OCI-LY7 (cell line): ENCODE measurements around the gene C12orf56.

Experiments
- EZH2phosphoT487 ChIP-seq: fragments of 200-600 bp; sonication (generic); IDR thresholded peaks from 2 replicates; pipeline ENCODE4 v1.6.1; 2018; ENCODE audit warnings: low read depth, borderline replicate concordance, mild to moderate bottlenecking, mixed run types, antibody characterized with exemption, low read length, moderate library complexity, mixed read lengths
- TF ChIP-seq, protein P1 (sequence below): fragments of 200-600 bp; sonication (generic); conservative IDR thresholded peaks from 2 replicates; pipeline ENCODE4 v1.5.1; 2014; ENCODE audit warnings: mild to moderate bottlenecking, antibody characterized with exemption, low read length, moderate library complexity, mixed read lengths

DNA sequence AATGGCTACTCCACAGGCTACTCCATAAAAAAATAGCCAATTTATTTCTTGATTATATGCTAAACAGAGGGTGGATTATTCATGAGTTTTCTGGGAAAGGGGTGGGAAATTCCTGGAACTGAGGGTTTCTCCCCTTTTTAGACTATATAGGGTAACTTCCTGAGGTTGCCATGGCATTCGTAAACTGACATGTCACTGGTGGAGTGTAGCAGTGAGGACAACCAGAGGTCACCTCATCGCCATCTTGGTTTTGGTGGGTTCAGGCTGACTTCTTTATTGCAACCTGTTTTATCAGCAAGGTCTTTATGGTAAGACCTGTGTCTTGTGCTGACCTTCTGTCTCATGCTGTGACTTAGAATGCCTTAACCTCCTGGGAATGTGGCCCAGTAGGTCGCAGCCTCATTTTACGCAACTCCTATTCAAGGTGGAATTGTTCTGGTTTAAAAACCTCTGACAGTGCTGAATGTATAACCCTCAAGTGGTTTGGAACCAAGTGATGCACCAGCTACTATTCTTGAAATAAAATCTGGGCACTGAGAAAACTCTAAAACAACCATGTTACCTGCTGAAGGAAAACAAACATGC, 27.7 kb downstream of the C12orf56 start:
- TF ChIP-seq, protein P1, sequence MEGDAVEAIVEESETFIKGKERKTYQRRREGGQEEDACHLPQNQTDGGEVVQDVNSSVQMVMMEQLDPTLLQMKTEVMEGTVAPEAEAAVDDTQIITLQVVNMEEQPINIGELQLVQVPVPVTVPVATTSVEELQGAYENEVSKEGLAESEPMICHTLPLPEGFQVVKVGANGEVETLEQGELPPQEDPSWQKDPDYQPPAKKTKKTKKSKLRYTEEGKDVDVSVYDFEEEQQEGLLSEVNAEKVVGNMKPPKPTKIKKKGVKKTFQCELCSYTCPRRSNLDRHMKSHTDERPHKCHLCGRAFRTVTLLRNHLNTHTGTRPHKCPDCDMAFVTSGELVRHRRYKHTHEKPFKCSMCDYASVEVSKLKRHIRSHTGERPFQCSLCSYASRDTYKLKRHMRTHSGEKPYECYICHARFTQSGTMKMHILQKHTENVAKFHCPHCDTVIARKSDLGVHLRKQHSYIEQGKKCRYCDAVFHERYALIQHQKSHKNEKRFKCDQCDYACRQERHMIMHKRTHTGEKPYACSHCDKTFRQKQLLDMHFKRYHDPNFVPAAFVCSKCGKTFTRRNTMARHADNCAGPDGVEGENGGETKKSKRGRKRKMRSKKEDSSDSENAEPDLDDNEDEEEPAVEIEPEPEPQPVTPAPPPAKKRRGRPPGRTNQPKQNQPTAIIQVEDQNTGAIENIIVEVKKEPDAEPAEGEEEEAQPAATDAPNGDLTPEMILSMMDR = no peak
- no peak for TF ChIP-seq EZH2phosphoT487
